Measurements from ENCODE around the gene PROCA1.

- TF ChIP-seq POLR2A (IDR thresholded peaks at IDR 0.05) (peak in 2 of 4 donors; percentile 56 to 86), CTCF (IDR thresholded peaks at IDR 0.05) (no peak), POLR2AphosphoS5 (IDR thresholded peaks at IDR 0.05) (peak; percentile 71 to 96 (median 91))
Observed at GRCh38 chr17:28661635-28662526, 49.8 kb downstream of the PROCA1 start, which contains the start of the genes SDF2 and SUPT6H.
